Progenitor cell of endocrine pancreas (in vitro differentiated cells): ENCODE results near the gene ACTMAP. TPM values are rescaled to one million over a fixed set of nuclear protein-coding genes. Genes with fewer than 3 reads are reported as not detected.

Experiments
- DNase-seq: peaks from one replicate; pipeline ENCODE4 v3.0.0; 2021; ENCODE audit warnings: low spot score; ENCODE audit not compliant: unreplicated experiment
- H3K27ac Mint-ChIP-seq: 2 replicates; pipeline ENCODE4 v1.8.0; 2021; ENCODE audit warnings: mild to moderate bottlenecking, moderate library complexity, mixed read lengths
- H3K27me3 Mint-ChIP-seq: 2 replicates; pipeline ENCODE4 v1.8.0; 2021; ENCODE audit warnings: mixed read lengths
- H3K36me3 Mint-ChIP-seq: 2 replicates; pipeline ENCODE4 v1.8.0; 2022; ENCODE audit warnings: mixed read lengths; ENCODE audit not compliant: insufficient read depth
- H3K4me1 Mint-ChIP-seq: 2 replicates; pipeline ENCODE4 v1.8.0; 2021; ENCODE audit warnings: low read depth, mixed read lengths
- H3K4me3 Mint-ChIP-seq: 2 replicates; pipeline ENCODE4 v1.8.0; 2021; ENCODE audit warnings: low read depth, mild to moderate bottlenecking, moderate library complexity, mixed read lengths
- H3K9me3 Mint-ChIP-seq: 2 replicates; pipeline ENCODE4 v1.8.0; 2021; ENCODE audit warnings: low read depth, mixed read lengths
- CTCF ChIP-seq: fragments of 200-600 bp; sonication (generic); IDR thresholded peaks from one replicate; pipeline ENCODE4 v1.5.0; 2021; ENCODE audit warnings: antibody characterized with exemption, mild to moderate bottlenecking; ENCODE audit not compliant: unreplicated experiment
- total RNA-seq: library from RNA; stranded (reverse); gene quantifications from 2 replicates; pipeline ENCODE4 v1.2.1, GENCODE V29; 2021

The ACTMAP gene
- total RNA-seq, 1 donor from 2014 or later = 22.5 TPM

GRCh38 chr19:40705950-40706619 is 44.2 kb downstream of the ACTMAP start:
- Mint-ChIP-seq H3K27me3 (no peaks in the 10 kb centered on the region), H3K4me1 (peaks cover 3% of the 10 kb centered on the region), H3K27ac (no peak overlapping the region), H3K9me3 (no peaks in the 10 kb centered on the region), H3K36me3 (peaks cover 23% of the 10 kb centered on the region), H3K4me3 (no peak overlapping the region)
- no peak for DNase-seq
- TF ChIP-seq CTCF = no peak

- no peaks in the 10 kb centered on the region for H3K9me3 Mint-ChIP-seq
- no peak overlapping the region for H3K4me3 Mint-ChIP-seq
- H3K4me1 Mint-ChIP-seq = peaks cover 3% of the 10 kb centered on the region
- H3K27me3 Mint-ChIP-seq = no peaks in the 10 kb centered on the region
- DNase-seq = no peak
- TF ChIP-seq CTCF = no peak
- peaks cover 20% of the 10 kb centered on the region for H3K36me3 Mint-ChIP-seq
- H3K27ac Mint-ChIP-seq = no peak overlapping the region
Observed at GRCh38 chr19:40705362-40705651, 45.0 kb downstream of the ACTMAP start.

GRCh38 chr19:40704491-40705361 is 45.6 kb downstream of the ACTMAP start:
- no peaks in the 10 kb centered on the region for H3K9me3 Mint-ChIP-seq
- TF ChIP-seq CTCF = no peak
- no peak for DNase-seq
- H3K36me3 Mint-ChIP-seq = peaks cover 20% of the 10 kb centered on the region
- H3K4me1 Mint-ChIP-seq = peaks cover 3% of the 10 kb centered on the region
- H3K27me3 Mint-ChIP-seq = no peaks in the 10 kb centered on the region
- H3K4me3 Mint-ChIP-seq = no peak overlapping the region
- H3K27ac Mint-ChIP-seq = no peak overlapping the region

GRCh38 chr19:40703029-40703755 is 47.1 kb downstream of the ACTMAP start:
- no peak for DNase-seq
- Mint-ChIP-seq H3K36me3 (peaks cover 18% of the 10 kb centered on the region), H3K27ac (peak overlapping the region; percentile 54), H3K9me3 (no peaks in the 10 kb centered on the region), H3K4me3 (no peak overlapping the region), H3K4me1 (peaks cover 3% of the 10 kb centered on the region), H3K27me3 (no peaks in the 10 kb centered on the region)
- TF ChIP-seq CTCF = no peak

- TF ChIP-seq CTCF = peak; percentile 55
- H3K4me1 Mint-ChIP-seq = peaks cover 3% of the 10 kb centered on the region
- H3K27me3 Mint-ChIP-seq = no peaks in the 10 kb centered on the region
- peak; percentile 35 for DNase-seq
- no peaks in the 10 kb centered on the region for H3K9me3 Mint-ChIP-seq
- H3K4me3 Mint-ChIP-seq = no peak overlapping the region
- H3K36me3 Mint-ChIP-seq = peaks cover 20% of the 10 kb centered on the region
- peak overlapping the region; percentile 71 for H3K27ac Mint-ChIP-seq
Observed at GRCh38 chr19:40702337-40703012, 47.8 kb downstream of the ACTMAP start.
